HepG2 (cell line): ENCODE data around the gene PPP1R13B. TPM values are rescaled to one million over a fixed set of nuclear protein-coding genes. Genes with fewer than 3 reads are reported as not detected.

Experiments used
- AHR ChIP-seq: IDR thresholded peaks from 2 replicates; pipeline ENCODE4 v1.6.1; 2018; ENCODE audit warnings: missing genetic modification reagents, missing compliant biosample characterization
- MXI1 ChIP-seq: IDR thresholded peaks from 3 replicates; pipeline ENCODE4 v1.6.1; 2012; ENCODE audit warnings: low read depth, low read length, inconsistent platforms, borderline replicate concordance
- RCOR2 ChIP-seq: IDR thresholded peaks from 2 replicates; pipeline ENCODE4 v1.6.1; 2016; ENCODE audit warnings: missing biosample characterization, missing genetic modification reagents
- REPIN1 ChIP-seq: sonication (generic); formaldehyde crosslinking; IDR thresholded peaks from 2 replicates; pipeline ENCODE4 v1.8.0; 2022; ENCODE audit warnings: missing genetic modification reagents, low read depth, mild to moderate bottlenecking, borderline replicate concordance
- RERE ChIP-seq: IDR thresholded peaks from 2 replicates; pipeline ENCODE4 v1.6.1; 2016; ENCODE audit warnings: low read depth, missing genetic modification reagents, missing compliant biosample characterization
- SKIL ChIP-seq: sonication (generic); formaldehyde crosslinking; IDR thresholded peaks from 2 replicates; pipeline ENCODE4 v1.8.0; 2022; ENCODE audit warnings: missing genetic modification reagents, mild to moderate bottlenecking, moderate library complexity, borderline replicate concordance
- SRSF9 ChIP-seq: fragments of 200-400 bp; formaldehyde crosslinking; IDR thresholded peaks from 2 replicates; pipeline ENCODE4 v1.6.1; 2018; ENCODE audit warnings: borderline replicate concordance, mild to moderate bottlenecking, low read depth, low read length; ENCODE audit not compliant: insufficient read depth, poor library complexity, severe bottlenecking
- SUZ12 ChIP-seq: fragments of 150-350 bp; IDR thresholded peaks from 2 replicates; pipeline ENCODE4 v1.6.1; 2014; ENCODE audit warnings: low read depth, low read length
- ZBTB49 ChIP-seq: sonication (generic); formaldehyde crosslinking; IDR thresholded peaks from 2 replicates; pipeline ENCODE4 v1.4.0; 2020; ENCODE audit warnings: missing genetic modification reagents, borderline replicate concordance
- ZNF12 ChIP-seq: sonication (generic); formaldehyde crosslinking; IDR thresholded peaks from 2 replicates; pipeline ENCODE4 v1.5.0; 2020; ENCODE audit warnings: missing genetic modification reagents
- ZNF766 ChIP-seq: sonication (generic); formaldehyde crosslinking; IDR thresholded peaks from 2 replicates; pipeline ENCODE4 v1.5.0; 2020; ENCODE audit warnings: missing genetic modification reagents, borderline replicate concordance
- ZNF777 ChIP-seq: sonication (generic); formaldehyde crosslinking; IDR thresholded peaks from 2 replicates; pipeline ENCODE4 v1.4.0; 2020; ENCODE audit warnings: missing genetic modification reagents
- ZNF83 ChIP-seq: sonication (generic); formaldehyde crosslinking; IDR thresholded peaks from 2 replicates; pipeline ENCODE4 v1.4.0; 2020; ENCODE audit warnings: missing genetic modification reagents, mild to moderate bottlenecking, borderline replicate concordance
- polyA plus RNA-seq, 8 experiments: library from polyadenylated mRNA; depleted of rRNA in 3 of 8; stranded (reverse) in 7 of 8; unstranded in 1 of 8; fragments of >200 nt; fragmentation: Illumina TruSeq in 4 of 8; extraction: Trizol in 4 of 8; gene quantifications; 2 replicates each; pipeline versions ENCODE4 v1.2.1 to v1.2.3, GENCODE V29; 2011 to 2016; ENCODE audit warnings: low read depth in 4 of 8, missing spikeins in 1 of 8, mixed read lengths in 1 of 8; ENCODE audit not compliant: insufficient read depth in 1 of 8
- total RNA-seq, 5 experiments: library from RNA; depleted of rRNA; stranded (reverse); fragments of >200 nt; fragmentation: Illumina TruSeq; extraction: Trizol; gene quantifications; 2 replicates each; pipeline ENCODE4 v1.2.3, GENCODE V29; 2016; ENCODE audit warnings: low read depth in 1 of 5
- TF ChIP-seq, protein P1 (sequence below): sonication (generic); formaldehyde crosslinking; IDR thresholded peaks from 2 replicates; pipeline ENCODE4 v1.5.0; 2020; ENCODE audit warnings: missing genetic modification reagents
- TF ChIP-seq, protein P2 (sequence below): sonication (generic); formaldehyde crosslinking; IDR thresholded peaks from 2 replicates; pipeline ENCODE4 v1.4.0; 2020; ENCODE audit warnings: missing genetic modification reagents

PPP1R13B gene
- total and polyA plus RNA-seq, 2 of the 13 experiments (the other 11 are each of a cell fraction or from before 2014, with no cell fraction given): 4.6 to 9.4 TPM

DNA sequence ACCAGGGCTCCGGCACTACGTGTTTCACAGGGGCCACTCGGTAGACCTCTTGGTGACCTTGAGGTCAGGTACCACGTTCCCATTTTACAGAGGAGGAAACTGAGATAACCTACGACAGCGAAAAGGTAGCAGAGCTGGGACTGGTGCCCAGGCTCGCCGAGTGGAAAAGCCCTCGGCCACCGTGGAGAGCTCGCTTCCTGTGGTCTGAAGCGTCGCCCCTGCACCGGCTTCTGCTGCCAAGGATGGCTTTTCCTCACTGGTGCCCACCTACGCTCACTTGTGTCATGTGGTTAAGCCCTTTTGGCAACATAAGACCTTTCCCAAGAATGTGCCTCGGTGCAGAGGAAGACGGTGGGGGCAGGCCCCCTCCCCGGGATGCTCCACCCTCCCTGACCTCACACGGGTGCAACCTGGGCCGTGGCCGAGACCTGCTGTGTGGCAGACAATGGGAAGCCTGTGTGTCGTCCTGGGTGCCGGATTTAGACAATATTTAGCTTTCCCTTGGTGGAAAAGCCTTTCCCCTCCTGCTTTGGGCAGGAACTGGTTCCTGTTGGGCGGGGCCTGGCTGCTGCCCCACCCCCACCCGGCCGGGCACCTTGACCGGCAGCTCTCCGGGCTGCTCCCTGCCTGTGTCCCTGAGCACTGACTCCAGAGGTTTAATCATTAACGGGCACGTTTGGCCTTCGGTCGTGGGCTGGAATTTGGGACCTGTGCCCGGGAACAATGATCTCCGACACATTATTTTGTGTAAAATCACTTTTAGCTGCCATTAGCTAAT lies 32.4 kb upstream of the PPP1R13B start (continued):
- 0 out of 2 replicates have a peak, but pooled peaks have one; percentile 41 for TF ChIP-seq REPIN1 (CRISPR knock-in tag)
- no peak; the same call in 2 of the 3 replicates for TF ChIP-seq MXI1
- peak; percentile 79; the same call in 1 of the 2 replicates for TF ChIP-seq ZNF83 (CRISPR knock-in tag)
- TF ChIP-seq SKIL (CRISPR knock-in tag): peak; percentile 90
- no peak for TF ChIP-seq SRSF9
- no peak for TF ChIP-seq SUZ12
- no peak for TF ChIP-seq ZBTB49 (CRISPR knock-in tag)
- TF ChIP-seq ZNF777 (CRISPR knock-in tag): peak; percentile 49; the same call in 1 of the 2 replicates
- TF ChIP-seq AHR (CRISPR knock-in tag): no peak
- peak; percentile 20; the same call in 1 of the 2 replicates for TF ChIP-seq ZNF766 (CRISPR knock-in tag)
- TF ChIP-seq RCOR2 (CRISPR knock-in tag): peak; percentile 86
- TF ChIP-seq, protein P1, sequence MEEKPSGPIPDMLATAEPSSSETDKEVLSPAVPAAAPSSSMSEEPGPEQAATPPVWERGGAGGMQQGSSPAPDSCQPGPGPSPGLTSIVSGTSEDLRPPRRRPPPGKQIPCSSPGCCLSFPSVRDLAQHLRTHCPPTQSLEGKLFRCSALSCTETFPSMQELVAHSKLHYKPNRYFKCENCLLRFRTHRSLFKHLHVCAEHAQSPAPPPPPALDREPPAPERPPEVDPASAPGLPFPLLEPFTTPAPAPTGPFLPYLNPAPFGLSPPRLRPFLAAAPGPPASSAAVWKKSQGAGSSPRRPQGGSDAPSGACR (CRISPR knock-in tag): peak; percentile 94
- TF ChIP-seq ZNF12 (CRISPR knock-in tag): peak; percentile 77
- peak; percentile 87 for TF ChIP-seq RERE (CRISPR knock-in tag)
- TF ChIP-seq, protein P2, sequence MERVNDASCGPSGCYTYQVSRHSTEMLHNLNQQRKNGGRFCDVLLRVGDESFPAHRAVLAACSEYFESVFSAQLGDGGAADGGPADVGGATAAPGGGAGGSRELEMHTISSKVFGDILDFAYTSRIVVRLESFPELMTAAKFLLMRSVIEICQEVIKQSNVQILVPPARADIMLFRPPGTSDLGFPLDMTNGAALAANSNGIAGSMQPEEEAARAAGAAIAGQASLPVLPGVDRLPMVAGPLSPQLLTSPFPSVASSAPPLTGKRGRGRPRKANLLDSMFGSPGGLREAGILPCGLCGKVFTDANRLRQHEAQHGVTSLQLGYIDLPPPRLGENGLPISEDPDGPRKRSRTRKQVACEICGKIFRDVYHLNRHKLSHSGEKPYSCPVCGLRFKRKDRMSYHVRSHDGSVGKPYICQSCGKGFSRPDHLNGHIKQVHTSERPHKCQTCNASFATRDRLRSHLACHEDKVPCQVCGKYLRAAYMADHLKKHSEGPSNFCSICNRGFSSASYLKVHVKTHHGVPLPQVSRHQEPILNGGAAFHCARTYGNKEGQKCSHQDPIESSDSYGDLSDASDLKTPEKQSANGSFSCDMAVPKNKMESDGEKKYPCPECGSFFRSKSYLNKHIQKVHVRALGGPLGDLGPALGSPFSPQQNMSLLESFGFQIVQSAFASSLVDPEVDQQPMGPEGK (CRISPR knock-in tag): peak; percentile 100
